ENCODE results near the gene PPM1D.
"Not testable (repeated sequence)": the region's sequence is repeated elsewhere in the genome, so short reads cannot be mapped to it uniquely, and the experiment has no call there.

PPM1D gene

DNA sequence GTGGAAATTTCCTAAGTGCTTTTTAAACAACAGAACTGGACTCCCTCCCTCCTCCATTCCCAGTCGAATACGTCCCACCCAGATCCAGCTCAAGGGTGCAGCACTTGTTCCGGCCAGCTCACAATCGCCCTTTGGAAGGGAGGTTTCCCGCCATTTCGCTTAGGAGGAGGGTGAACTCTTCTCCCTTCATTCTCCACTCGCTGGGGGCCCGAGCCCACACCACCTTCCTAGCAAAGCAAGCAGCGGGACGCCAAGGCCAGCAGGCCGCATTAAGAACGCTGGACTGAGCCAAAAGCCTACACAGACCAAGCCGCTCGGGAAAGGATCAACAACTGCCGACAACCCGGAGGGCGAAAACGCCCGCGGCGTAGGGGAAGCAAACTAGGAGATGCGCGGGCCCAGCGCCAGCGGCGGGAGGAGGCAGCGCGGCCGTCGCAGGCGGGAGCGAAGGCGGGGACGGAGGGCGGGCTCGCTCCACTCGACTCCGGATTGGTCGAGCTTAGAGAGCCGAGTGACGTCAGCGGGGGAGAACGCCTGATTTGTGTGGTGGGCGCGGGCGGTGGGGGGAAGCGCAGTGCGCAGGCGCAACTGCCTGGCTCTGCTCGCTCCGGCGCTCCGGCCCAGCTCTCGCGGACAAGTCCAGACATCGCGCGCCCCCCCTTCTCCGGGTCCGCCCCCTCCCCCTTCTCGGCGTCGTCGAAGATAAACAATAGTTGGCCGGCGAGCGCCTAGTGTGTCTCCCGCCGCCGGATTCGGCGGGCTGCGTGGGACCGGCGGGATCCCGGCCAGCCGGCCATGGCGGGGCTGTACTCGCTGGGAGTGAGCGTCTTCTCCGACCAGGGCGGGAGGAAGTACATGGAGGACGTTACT, at the start of gene PPM1D:
Gene PPM1D (plus strand): TSS at position 574 of the 870 bp plus-strand sequence. CDS start 222 bp downstream, at position 796.
- DNase-seq, result peak; percentile 67 to 99 (median 98)

DNA sequence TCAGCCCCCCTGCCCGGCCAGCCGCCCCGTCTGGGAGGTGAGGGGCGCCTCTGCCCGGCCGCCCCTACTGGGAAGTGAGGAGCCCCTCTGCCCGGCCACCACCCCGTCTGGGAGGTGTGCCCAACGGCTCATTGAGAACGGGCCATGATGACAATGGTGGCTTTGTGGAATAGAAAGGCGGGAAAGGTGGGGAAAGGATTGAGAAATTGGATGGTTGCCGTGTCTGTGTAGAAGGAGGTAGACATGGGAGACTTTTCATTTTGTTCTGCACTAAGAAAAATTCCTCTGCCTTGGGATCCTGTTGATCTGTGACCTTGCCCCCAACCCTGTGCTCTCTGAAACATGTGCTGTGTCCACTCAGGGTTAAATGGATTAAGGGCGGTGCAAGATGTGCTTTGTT, 47.7 kb upstream of the PPM1D start:
- DNase-seq, result not testable (repeated sequence)

DNA sequence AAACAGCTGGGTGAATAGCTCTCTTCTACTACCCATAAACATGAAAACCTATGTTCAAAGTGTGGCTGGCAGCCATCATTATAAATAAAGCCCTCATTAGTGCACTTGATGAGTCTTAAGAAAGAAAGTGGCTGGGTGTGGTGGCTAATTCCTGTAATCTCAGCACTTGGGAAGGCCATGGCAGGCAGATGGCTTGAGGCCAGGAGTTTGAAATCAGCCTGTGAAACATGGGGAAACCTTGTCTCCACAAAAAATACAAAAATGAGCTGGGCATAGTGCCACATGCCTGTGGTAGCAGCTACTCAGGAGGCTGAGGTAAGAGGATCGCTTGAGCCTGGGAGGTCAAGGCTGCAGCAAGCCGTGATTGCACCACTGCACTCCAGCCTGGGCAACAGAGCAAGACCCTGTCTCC, 45.6 kb upstream of the PPM1D start:
- no peak for DNase-seq

DNA sequence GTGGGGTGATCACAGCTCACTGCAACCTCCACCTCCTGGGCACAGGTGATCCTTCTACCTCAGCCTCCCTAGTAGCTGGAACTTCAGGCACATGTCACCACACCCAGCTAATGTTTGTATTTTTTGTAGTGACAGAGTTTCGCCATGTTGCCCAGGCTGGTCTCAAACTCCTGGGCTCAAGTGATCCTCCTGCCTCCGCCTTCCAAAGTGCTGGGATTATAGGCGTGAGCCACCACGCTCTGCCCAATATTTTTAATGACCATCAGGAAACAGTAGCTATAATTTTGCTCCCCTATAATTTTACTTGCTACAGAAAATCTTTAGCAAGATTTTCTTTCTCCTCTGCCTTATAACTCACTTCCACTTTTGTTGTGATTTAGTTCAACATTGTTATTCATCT, 44.2 kb upstream of the PPM1D start:
- DNase-seq, result no peak

DNA sequence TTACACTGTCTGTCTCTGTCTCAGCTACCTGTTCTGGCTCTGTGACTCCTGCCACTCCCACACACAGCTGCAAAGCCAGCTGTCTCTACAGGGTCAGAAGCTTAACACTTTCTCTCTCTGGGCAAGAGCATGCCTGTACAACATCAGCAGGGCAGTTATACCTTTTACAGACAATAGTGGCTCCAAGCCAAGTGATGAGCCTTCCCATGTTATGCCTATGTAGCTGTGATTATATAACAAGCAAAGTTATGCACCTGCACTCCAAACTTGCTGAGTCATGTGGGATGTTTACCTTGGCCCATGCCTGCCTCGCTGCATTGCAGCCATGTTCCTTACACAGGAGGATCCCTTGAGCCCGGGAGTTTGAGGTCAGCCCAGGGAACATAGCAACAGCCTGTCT, 42.2 kb upstream of the PPM1D start:
- no peak for DNase-seq

DNA sequence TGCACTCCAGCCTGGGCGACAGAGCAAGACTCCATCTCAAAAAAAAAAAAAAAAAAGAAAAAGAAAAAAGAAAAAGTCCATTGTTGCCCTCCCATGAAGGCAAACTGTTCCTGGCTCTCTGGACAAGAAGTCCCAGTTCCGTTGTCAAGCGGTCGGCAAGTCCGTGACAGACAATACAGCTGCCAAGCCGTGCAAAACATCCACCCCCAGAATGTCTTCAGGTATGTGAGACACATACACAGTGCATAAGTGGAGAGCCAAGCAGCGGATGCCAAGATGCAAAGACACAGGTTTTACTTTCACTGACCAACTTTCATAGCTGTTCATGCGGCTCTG, 40.4 kb upstream of the PPM1D start:
- no peak for DNase-seq

DNA sequence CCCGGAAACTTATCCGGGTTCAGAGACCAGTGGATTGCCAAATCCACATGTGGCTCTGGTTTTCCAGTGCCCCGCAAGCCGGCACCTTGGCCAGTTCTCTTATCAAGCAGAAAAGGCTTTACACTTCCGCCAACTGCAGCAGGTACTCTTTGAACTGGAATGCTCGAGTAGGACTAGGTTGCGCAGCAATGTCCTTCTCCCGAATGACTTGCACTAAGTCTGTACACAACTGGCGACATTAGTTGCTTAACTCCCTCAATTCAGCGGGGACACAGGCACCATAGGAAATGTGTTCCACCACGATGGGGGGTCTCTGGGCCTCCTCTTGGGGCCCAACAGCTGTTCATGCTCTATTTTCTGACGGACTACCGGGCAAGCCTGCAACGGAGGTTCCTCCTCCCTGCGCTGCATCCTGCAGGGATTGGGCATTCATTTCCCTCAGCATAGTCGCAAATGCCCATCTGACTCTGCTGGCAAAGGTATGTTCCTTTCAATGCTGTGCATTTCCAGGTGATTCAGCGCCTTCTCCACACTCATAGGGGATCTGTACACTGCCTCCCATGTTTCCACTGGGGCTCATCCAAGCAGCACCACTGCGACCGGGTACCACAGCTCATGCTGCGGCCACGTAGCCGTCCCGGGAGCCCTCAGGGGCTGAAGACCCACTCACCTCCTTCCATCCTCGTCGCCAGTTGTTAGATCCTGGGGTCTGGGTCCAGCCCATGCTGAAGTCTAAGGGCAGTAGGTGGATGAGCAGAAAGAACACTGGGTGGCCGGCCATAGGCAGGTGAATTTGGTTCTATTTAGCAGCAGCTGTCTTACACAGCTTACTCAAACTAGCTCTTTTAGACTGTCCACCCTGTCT, 39.8 kb upstream of the PPM1D start:
- no peak for DNase-seq

DNA sequence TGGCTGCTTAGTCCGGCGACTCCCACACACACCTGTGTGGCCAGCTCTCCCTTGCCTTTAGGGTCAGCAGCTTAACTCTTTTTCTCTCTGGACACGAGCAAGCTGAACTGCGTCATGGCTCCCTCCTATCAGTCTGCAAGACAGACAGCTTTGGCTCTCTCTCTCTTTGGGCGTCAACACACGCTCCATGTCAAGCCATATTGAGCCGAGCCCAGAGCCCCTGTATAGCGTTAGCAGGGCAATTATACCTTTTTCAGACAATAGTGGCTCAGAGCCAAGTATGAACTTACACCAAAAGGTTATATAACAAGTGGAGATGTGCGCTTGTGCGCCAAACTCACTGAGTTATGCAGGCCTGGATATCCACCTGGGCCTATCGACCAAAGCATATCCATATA, 39.1 kb upstream of the PPM1D start:
- DNase-seq, result no peak

DNA sequence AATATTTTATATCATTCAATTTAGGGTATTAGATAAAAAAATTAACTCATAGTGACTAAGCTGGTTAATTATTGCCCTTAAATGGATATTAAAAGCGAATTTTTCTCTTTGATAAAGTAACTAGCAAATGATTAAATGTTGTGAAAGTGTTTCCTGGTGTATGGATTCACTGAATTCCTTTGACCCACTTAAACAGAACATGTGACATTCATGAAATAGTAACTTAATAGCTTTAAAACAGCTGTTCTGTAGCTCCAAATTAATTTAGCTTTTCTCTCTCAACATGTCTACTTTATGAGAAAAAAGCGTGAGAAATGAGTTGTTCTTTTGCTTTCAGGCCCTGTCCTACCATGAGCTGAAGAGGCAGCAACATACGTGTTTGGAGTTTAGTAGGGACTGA, 37.6 kb upstream of the PPM1D start:
- DNase-seq, result no peak

DNA sequence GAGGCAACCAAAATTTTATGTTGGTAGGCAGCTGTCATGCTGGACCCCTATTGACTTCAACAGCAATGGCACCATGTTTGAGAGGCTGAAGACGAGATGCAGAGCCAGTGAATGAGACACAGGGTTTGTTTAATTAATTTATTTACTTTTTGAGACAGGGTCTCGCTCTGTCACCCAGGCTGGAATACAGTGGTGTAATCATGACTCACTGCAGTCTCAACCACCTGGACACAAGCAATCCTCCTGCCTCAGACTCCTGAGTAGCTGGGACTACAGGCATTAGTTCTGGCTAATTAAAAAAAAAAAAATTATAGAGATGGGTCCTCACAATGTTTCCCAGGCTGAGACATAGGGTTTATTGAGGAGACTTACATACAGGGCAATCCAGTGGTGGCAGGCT, 36.2 kb upstream of the PPM1D start:
- no peak for DNase-seq

DNA sequence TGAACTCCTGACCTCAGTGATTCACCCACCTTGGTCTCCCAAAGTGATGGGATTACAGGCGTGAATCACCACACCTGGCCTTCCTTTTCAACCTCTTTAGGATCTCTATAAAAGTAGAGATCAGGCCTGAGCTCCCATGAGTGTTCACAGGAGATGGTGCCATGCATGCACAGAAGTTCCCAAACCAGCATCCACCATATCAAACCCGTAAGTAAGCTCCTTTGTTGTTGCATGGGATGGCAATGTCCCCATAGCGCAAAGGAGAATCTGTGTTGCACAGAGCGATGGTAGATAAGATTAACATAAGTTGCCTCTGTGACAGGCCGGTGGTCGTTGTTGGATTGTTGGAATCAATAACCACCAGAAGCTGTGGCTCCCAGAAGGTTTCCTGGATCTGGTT, 34.8 kb upstream of the PPM1D start:
- no peak for DNase-seq

DNA sequence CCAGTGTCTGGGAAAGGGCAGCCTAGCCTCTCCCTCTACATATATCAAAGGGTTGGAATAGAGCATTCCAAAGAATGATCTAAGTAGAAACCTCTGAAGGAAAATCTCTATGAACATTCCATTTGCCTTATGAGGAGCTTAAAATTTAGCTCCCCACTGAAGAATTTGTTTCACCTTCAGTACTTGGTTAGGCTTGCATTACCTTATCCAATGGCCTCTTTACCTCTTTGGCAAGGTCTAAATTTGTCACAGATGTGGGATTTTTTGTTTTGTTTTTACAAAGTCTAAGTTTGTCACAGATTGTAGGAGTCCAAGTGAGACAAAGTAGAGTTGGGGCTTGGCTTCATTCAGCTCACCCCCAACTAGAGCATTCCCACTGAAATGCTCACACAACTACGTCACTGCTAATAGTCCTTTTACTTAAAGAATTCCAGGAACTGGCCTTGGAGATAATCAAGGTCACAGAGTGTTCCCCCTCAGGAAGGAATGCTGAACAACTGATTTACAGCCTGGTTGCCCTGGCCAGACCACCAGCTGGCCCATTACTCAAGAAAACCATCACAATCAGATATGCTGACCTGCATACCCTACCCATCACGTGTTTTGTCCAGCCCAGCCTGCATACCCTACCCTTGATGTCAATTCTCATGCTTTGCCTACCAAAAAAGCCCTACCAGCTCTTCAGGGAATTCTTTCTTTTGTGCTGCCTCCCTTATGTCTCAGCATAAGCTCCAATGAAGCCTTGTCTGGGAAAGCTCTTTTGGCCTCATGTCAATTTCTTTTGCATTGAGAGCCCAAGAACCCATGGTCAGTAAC, 26.5 kb upstream of the PPM1D start:
- DNase-seq, result no peak

DNA sequence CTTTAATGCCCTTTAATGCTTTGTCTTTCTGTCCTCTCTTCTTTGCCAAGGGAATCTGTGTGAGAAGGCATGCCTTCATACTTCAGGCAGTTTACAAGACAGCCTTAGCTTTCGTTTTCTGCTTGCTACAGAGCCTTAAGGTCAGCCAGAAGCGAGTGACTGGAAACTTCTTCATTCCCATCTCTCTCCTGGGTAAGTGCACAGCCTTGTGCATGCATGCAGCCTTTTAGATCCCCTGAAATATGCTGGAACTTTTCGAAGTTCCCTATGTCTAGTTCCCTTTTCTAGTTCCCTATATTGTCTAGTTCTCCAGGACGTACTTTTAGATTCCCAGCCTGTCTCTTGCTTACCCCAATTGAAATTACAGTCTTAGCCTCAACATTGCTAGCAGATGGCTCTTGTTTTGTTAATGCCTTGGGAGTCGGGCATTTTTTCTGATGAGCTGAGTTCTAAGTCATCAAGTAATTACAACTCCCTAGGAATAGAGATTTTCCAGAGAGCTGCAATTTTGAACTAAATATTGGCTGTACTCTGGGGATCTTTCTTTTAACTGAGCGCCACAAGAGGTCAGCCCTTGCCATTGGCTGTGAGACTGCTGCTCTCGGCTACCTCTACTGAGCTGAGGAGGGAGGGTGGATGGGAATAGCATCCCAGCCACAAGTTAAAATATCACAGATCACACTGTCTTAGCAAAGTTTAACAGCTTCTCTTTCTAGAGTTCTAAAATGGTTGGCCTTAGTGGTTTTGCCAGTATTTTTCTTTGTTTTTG, 22.7 kb upstream of the PPM1D start:
- peak in 10 of 14 donors; percentile 0 to 36 (median 22) for DNase-seq

DNA sequence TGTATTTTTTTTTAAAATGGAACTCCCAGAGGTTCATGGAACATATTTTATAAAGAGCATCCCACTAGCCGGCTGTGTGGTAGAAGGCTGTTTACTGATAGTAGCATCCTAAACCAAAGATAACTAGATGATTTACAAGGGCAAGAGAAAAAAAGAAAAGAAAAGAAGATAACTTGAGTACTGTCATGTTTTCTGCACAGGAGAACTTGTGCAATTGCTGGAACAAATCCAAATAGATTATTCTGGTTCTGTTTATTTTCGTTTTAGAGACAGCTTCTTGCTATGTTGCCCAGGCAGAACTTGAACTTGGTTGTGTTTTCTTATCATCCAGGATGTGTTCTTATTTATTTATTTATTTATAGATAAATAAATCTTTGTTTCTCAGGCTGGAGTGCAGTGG, 20.9 kb upstream of the PPM1D start:
- DNase-seq, result no peak

DNA sequence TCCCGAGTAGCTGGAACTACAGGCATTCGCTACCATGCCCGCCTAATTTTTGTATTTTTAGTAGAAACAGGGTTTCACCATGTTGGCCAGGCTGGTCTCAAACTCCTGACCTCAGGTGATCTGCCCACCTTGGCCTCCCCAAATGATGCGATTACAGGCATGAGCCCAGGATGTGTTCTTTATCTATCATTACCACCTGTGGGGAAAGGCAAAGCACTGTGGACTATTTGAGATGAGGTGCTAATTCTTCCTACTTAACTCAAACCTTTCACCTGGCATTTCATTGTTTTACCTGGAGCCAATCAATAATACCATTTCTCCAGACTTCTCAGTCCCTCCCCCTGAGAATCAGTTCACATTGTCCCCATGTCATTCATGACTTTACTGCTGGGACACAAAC, 20.4 kb upstream of the PPM1D start:
- no peak for DNase-seq

DNA sequence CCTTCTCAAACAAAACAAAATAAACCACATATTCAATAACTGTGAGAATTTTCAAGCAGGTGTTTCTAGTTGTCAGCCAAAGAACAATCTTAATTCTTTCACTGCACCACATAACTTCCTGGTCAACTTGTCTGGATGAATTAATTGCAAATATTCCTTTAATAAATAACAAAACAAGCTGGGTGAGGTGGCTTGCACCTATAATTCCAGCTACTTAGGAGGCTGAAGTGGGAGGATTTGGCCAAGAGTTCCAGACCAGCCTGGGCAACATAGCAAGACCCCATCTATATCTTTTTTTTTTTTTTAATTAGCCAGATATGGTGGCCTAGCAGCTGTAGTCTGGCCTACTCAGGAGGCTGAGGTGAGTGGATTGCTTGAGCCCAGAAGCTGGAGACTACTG, 17.0 kb upstream of the PPM1D start:
- no peak for DNase-seq

DNA sequence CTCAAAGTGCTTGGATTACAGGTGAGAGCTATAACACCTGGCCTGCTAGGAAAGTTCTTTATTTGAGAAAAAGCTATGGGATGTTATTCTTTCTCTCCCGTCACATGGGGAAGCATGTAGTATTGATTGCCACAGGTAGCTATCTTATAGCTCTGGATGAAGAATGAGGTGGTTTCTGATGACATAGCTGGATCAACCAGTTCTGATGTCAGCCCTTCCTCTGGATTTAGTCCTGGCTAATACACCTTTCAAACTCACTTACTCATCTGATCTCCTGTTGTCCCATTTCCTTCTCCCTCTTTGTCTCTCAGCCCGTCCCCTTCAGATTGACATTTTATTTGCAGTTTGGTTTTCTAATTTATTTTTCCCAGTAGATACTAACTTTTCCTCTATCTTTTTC, 14.1 kb upstream of the PPM1D start:
- DNase-seq, result no peak

DNA sequence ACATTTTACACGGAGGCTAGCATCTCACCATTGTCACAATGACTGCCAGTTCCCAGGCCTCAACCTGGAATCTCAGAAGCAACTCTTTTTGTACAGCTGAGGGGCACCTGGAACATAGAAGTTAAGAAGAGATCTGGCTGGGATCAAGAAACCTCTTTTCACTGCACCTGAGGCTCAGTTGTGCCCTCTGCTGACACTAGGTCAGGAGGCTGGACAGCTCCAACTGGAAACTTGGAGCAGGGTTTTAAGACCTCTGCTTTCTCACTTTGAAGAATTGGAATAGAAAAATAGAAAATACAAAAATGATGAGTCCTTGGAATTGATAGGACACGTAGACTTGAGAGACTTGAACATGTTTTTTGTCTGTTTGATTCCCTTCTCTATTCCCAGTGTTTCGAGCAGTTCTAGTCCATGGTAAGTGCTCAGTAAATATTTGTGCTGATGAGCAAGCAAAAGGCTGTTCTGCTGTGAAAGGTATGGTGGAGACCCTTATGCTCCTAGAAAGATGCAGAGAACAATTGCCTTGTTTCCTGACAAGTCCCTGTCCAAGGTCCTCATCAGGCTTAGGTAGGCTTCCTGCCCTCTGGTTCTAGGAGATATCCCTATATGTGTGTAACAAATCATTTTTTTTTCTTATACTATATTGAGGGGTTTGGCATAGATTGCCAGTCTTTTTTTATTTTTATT, 13.6 kb upstream of the PPM1D start:
- no peak for DNase-seq

DNA sequence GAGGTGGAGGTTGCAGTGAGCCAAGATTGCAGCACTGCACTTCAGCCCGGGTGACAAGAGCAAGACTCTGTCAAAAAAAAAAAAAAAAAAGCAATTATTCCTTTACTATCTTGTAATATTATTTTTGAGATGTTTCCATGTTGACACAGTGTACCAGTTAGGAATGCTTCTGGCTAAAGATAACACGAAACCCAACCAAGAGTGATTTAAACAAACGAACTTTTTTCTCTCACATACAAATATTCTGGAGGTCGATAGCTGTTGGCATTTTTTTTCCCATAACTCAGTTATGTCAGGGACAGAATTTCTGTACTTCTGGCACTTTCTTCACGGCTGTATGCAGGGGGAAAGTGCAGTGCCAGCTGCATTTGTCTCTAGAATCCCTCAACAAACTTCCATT, 9.9 kb upstream of the PPM1D start:
- DNase-seq, result no peak

DNA sequence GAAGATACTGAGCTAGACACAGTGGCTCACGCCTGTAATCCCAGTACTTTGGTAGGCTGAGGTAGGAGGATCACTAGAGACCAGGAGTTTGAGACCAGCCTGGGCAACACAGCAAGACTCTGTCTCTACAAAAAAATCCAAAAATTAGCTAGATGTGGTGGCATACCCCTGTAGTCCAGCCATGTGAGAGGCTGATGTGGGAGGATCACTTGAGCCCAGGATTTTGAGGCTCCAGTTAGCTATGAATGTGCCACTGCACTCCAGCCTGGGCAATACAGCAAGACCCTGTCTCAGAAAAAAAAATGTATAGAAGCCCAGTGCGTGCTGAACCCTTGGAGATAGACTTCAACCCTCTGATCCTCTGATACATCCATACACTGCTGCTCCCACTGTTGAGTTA, 7.2 kb upstream of the PPM1D start:
- no peak for DNase-seq

DNA sequence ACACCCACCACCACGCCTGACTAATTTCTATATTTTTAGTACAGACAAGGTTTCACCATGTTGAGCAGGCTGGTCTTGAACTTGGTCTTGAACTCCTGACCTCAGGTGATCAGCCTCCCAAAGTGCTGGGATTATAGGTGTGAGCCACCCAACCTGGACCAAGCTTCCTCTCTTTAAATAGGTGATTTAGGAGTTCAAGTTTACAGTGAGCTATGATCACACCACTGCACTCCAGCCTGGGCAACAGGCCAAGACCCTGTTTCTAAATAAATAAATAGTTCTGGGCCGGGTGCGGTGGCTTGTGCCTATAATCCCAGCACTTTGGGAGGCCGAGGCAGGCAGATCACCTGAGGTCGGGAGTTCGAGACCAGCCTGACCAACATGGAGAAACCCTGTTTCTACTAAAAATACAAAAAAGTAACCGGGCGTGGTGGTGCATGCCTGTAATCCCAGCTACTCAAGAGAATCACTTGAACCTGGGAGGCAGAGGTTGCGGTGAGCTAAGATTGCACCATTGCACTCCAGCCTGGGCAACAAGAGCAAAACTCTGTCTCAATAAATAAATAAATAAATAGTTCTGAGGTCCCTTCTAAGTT, 6.5 kb upstream of the PPM1D start:
- DNase-seq, result not testable (repeated sequence)
